OCI-LY3 (cell line): ENCODE results near the gene ASIC2.

Experiments used
- H2AFZ ChIP-seq: fragments of 200-600, 300-600 bp; shearing (Covaris generic); 2 replicates; pipeline ENCODE4 v1.6.0; 2014; ENCODE audit warnings: antibody characterized with exemption, low read depth, low read length
- H3K27ac ChIP-seq: fragments of 200-600, 300-600 bp; sonication (generic); 2 replicates; pipeline ENCODE4 v1.5.1; 2014; ENCODE audit warnings: mild to moderate bottlenecking, low read length, moderate library complexity, mixed read lengths
- H3K27me3 ChIP-seq: fragments of 200-600, 300-600 bp; sonication (generic); 2 replicates; pipeline ENCODE4 v1.6.1; 2014; ENCODE audit warnings: low read depth, low read length, mixed read lengths
- H3K36me3 ChIP-seq: fragments of 200-600, 300-600 bp; sonication (generic); replicated peaks from 2 replicates; pipeline ENCODE3; 2014; ENCODE audit warnings: low read depth, low read length, mixed read lengths
- H3K4me1 ChIP-seq: fragments of 300-600, 200-600 bp; sonication (generic); 2 replicates; pipeline ENCODE4 v1.6.1; 2014; ENCODE audit warnings: low read length, mixed read lengths
- H3K4me2 ChIP-seq: fragments of 200-600, 300-600 bp; sonication (generic); 2 replicates; pipeline ENCODE4 v1.6.1; 2014; ENCODE audit warnings: low read length, mixed read lengths
- H3K4me3 ChIP-seq: fragments of 300-600, 200-600 bp; sonication (generic); 2 replicates; pipeline ENCODE4 v1.5.1; 2014; ENCODE audit warnings: antibody characterized with exemption, mild to moderate bottlenecking, low read length, moderate library complexity
- H3K79me2 ChIP-seq: fragments of 300-600, 200-600 bp; shearing (Covaris generic); 2 replicates; pipeline ENCODE4 v1.6.1; 2014; ENCODE audit warnings: mild to moderate bottlenecking, low read length, mixed read lengths
- H3K9ac ChIP-seq: fragments of 300-600, 200-600 bp; shearing (Covaris generic); 2 replicates; pipeline ENCODE4 v1.6.0; 2014; ENCODE audit warnings: mild to moderate bottlenecking, low read length, moderate library complexity
- H3K9me3 ChIP-seq: fragments of 200-600, 300-600 bp; shearing (Covaris generic); 2 replicates; pipeline ENCODE4 v1.6.1; 2014; ENCODE audit warnings: low read length, mixed read lengths; ENCODE audit not compliant: insufficient read depth
- H4K20me1 ChIP-seq: fragments of 200-600, 300-600 bp; sonication (generic); 2 replicates; pipeline ENCODE4 v1.6.1; 2016; ENCODE audit warnings: low read length, mixed read lengths; ENCODE audit not compliant: insufficient read depth
- CTCF ChIP-seq: fragments of 200-600, 300-600 bp; sonication (generic); IDR thresholded peaks from 2 replicates; pipeline ENCODE4 v1.5.1; 2014; ENCODE audit warnings: antibody characterized with exemption, low read length, low read depth
- EZH2phosphoT487 ChIP-seq: fragments of 200-600 bp; shearing (Covaris generic); IDR thresholded peaks from 2 replicates; pipeline ENCODE4 v1.6.1; 2018; ENCODE audit warnings: antibody characterized with exemption, mixed run types, low read depth

ASIC2 gene

DNA sequence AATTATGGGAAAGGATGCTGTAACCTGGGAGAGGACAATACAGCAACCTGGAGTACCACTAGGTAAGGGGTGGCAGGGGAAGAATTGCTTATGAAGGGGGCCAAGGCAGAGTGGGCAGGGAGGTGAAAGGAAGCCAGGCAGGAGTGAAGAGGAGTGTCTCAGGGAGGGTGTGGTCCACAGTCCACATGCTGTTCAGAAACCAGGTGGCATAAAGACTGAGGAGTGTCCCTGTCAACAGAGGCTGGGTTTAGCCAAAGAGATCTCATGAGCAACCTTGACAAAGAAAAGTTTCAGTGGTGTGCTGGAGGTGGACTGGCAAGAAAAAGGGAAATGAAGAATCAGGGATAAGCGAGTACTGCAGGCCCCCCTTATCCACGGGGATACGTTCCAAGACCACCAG is 213.0 kb downstream of the ASIC2 start:
- H3K27me3 ChIP-seq = peaks cover 76% of the 10 kb centered on the region
- H3K79me2 ChIP-seq = no peaks in the 10 kb centered on the region
- H3K9me3 ChIP-seq = no peaks in the 10 kb centered on the region
- TF ChIP-seq EZH2phosphoT487 (no peak), CTCF (no peak)
- no peak overlapping the region for H3K4me2 ChIP-seq
- no peak overlapping the region for H2AFZ ChIP-seq
- H3K36me3 ChIP-seq = no peaks in the 10 kb centered on the region
- no peak overlapping the region for H3K4me3 ChIP-seq
- no peak overlapping the region for H3K27ac ChIP-seq
- no peak overlapping the region for H3K9ac ChIP-seq
- H4K20me1 ChIP-seq = no peaks in the 10 kb centered on the region
- no peaks in the 10 kb centered on the region for H3K4me1 ChIP-seq

GRCh38 chr17:33079201-33079600 is 213.9 kb downstream of the ASIC2 start:
- no peaks in the 10 kb centered on the region for H3K79me2 ChIP-seq
- H3K4me3 ChIP-seq = no peak overlapping the region
- no peaks in the 10 kb centered on the region for H3K9me3 ChIP-seq
- no peak overlapping the region for H3K4me2 ChIP-seq
- TF ChIP-seq EZH2phosphoT487 = no peak
- H3K36me3 ChIP-seq = no peaks in the 10 kb centered on the region
- peaks cover 69% of the 10 kb centered on the region for H3K27me3 ChIP-seq
- H3K27ac ChIP-seq = no peak overlapping the region
- no peaks in the 10 kb centered on the region for H3K4me1 ChIP-seq
- H2AFZ ChIP-seq = no peak overlapping the region
- H4K20me1 ChIP-seq = no peaks in the 10 kb centered on the region
- no peak overlapping the region for H3K9ac ChIP-seq

GRCh38 chr17:33076979-33077378 is 216.1 kb downstream of the ASIC2 start:
- Histone ChIP-seq H3K79me2 (no peaks in the 10 kb centered on the region), H3K27me3 (peaks cover 70% of the 10 kb centered on the region), H4K20me1 (no peaks in the 10 kb centered on the region), H3K4me3 (no peak overlapping the region), H3K27ac (no peak overlapping the region), H3K4me2 (no peak overlapping the region), H3K9me3 (no peaks in the 10 kb centered on the region), H2AFZ (no peak overlapping the region), H3K9ac (no peak overlapping the region), H3K4me1 (no peaks in the 10 kb centered on the region), H3K36me3 (no peaks in the 10 kb centered on the region)
- TF ChIP-seq EZH2phosphoT487 (no peak), CTCF (no peak)

DNA sequence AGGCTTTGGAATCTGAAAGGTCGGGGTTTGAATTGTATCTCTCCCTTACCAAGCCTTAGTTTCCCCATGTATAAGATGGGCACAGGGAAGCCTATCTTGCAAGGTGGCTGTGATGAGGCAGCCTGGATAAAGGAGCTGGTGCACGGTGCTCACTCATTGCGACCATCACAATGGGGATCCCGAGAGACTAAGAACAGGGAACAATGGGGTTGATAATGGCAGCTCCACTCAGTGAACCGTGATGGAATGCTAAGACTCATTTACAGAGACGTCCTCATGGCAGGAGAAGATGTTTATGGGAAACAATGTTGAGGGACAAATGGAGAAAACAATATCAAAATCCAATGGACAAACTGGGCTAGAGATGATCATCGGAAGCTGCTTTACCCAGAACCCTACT is 219.7 kb downstream of the ASIC2 start:
- H3K4me1 ChIP-seq = no peaks in the 10 kb centered on the region
- H3K27me3 ChIP-seq = peaks cover 71% of the 10 kb centered on the region
- H3K27ac ChIP-seq = no peak overlapping the region
- no peak overlapping the region for H2AFZ ChIP-seq
- H3K4me2 ChIP-seq = no peak overlapping the region
- TF ChIP-seq EZH2phosphoT487 (no peak), CTCF (no peak)
- H3K9ac ChIP-seq = no peak overlapping the region
- no peaks in the 10 kb centered on the region for H3K79me2 ChIP-seq
- no peaks in the 10 kb centered on the region for H4K20me1 ChIP-seq
- H3K4me3 ChIP-seq = no peak overlapping the region
- H3K9me3 ChIP-seq = no peaks in the 10 kb centered on the region
- H3K36me3 ChIP-seq = no peaks in the 10 kb centered on the region
